ENCODE measurements around the gene PPP1R12A.

- TF ChIP-seq BHLHE40 (IDR thresholded peaks at IDR 0.05; ENCODE audit: borderline replicate concordance), result no peak
- no peak for TF ChIP-seq ELF4 (IDR thresholded peaks at IDR 0.05)
- TF ChIP-seq ARNT (IDR thresholded peaks at IDR 0.05), result no peak
- no peak for TF ChIP-seq ZNF384 (IDR thresholded peaks at IDR 0.05)
- no peak for TF ChIP-seq PKNOX1 (IDR thresholded peaks at IDR 0.05)
- TF ChIP-seq SP1 (IDR thresholded peaks at IDR 0.05), result no peak
- TF ChIP-seq FOXM1 (IDR thresholded peaks at IDR 0.05; ENCODE audit: borderline replicate concordance), result no peak
- TF ChIP-seq TARDBP (IDR thresholded peaks at IDR 0.05), result no peak
Measured at GRCh38 chr12:79850610-79851299, 84.1 kb downstream of the PPP1R12A start.

Measured in HEK293T (cell line).